Measurements from ENCODE around the gene KIF26A.
A peak's percentile ranks its signal among the peaks of the same experiment; 100 is the strongest.

The KIF26A gene

GRCh38 chr14:104138098-104138717 lies at the start of gene KIF26A:
Gene KIF26A (plus strand): TSS chr14:104138587. CDS start chr14:104138723, 136 bp downstream.
- DNase-seq, result no peak

GRCh38 chr14:104090071-104090748 lies 48.2 kb upstream of the KIF26A start:
- no peak for DNase-seq

DNA sequence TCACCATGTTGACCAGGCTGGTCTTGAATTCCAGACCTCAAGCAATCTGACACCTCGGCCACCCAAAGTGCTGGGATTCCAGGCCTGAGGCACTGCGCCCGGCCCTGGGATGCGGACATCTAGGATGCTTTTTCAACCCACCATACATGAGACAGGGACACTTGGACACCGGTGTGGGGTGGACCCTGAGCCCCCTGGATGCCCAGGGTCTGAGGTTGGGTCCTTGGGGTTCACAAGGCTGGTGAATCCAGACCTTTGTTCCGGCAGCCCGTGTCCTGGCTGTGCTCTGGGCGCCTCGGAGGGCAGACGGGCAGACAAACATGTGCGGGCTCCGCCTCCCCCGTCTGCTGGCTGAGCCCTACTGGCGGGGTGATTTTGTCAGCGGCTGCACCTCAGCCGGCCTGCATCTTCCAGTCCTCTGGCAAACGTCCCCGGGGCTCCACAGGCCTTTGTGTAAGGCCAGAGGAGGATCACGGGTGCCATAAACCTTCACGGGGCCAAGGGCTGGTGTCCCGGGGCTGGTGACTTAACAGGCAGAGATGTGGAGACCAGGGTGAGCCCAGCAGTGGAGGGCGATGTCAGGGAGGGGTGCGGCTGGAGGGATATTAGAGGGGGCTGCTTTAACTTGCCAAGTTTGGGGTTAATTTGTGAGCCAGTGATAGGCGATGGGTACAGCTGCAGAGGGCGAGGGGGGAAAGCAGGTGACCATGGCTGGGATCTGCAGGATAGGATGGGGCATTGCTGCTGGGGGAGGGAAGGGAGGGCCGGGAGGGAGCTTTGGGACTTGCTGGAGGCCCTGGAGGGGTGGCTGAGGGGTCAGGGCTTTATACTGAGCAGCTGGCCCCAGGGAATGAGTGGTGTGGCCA lies 47.1 kb upstream of the KIF26A start:
- DNase-seq, result no peak

DNA sequence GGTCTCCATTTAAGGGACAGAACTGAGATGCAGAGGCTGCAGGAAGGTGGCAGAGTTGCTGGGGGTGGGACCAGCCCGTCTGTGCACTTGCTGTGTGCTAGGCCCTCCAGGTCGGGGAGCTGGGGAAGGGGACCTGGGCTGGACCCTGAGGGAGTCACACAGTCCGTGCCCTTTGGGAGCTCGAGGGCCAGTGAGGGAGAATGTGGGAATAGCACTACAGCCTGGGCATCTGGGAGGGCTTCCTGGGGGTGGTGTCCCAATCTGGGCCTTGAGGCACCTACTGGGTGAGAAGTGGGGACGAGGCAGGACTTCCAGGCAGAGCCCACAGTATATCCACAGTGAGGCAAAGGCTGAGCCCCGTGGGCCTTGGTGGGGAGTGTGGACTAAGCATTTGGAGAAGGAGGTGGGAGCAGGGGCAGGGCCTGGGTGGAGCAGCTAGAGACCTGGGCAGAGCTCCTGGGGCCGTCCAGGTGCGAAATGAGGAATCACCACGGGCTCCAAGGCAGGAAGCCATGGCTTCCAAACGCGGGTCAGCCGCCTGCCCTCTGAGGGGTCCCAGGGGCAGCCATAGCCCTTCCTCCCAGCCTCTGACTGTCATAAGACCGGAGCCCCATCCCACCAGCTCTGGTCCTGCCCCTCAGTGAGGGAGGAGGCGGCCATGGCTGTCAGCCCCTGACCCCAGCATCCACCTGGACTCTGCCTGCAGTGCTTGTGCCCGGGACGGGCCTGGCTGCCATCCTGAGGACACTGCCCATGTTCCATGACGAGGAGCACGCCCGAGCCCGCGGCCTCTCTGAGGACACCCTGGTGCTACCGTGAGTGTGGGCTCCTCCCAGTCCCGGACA lies 46.2 kb upstream of the KIF26A start:
- no peak for DNase-seq

GRCh38 chr14:104092931-104093365 lies 45.4 kb upstream of the KIF26A start:
- no peak for DNase-seq

DNA sequence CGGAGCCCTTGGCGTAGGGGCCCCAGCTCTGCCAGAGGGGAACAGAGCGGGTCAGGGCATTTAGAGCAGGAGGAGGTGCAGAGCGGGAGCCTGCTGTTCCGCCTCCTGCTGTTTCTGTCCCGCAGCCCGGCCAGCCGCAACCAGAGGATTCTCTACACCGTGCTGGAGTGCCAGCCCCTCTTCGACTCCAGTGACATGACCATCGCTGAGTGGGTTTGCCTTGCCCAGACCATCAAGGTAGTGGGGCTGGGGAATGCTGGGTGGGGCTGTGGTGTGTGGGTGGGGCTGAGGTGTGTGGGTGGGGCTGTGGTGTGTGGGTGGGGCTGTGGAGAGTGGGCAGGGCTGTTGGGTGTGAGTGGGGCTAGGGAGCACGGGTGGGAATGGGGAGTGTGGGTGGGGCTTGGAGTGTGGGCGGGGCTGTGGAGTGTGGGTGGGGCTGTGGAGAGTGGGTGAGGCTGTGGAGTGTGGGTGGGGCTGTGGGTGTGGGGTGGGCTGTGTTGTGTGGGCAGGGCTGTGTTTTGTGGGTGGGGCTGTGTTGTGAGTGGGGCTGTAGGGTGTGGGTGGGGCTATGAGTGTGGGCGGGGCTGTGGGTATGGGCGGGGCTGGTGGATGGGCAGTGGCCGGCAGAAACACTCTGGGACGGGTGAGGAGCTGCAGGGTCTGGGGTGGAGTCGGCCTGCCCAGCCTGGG lies 44.9 kb upstream of the KIF26A start:
- no peak for DNase-seq

DNA sequence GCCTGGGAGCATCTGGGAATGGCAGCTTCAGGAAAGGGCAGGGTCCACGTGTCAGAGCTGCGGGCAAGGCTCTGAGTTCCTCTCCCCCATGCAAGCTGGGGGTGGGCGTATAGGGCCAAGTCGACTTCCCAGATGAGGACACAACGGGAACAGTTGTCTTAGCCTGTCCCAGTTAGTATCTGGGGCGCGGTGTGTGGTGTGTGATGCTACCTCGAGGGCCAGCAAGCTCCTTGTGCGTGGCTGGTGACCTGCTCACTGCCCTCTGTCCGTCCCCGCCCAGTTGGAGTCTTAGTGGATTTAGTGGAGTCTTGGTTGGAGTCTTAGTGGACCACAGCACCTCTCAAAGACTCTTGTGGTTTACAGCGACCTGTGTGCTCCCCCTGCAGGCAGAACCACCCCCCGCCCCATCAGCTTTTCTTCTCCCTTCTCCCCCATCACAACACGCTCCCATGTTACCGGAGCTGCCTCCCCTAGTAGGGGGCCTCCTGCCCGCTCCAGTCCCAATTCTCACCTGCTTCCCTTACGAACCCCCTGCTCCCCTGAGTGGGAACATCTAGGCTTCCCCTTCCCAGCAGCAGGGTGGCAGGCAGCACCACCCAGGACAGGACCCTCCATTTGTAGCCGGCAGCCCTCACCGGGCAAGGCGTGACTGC lies 44.2 kb upstream of the KIF26A start:
- no peak for DNase-seq

GRCh38 chr14:104094709-104095425 lies 43.5 kb upstream of the KIF26A start:
- DNase-seq, result peak; percentile 36 to 79 (median 58)

- no peak for DNase-seq
Measured at GRCh38 chr14:104095426-104096310, 42.7 kb upstream of the KIF26A start.

GRCh38 chr14:104096318-104096717 lies 42.1 kb upstream of the KIF26A start:
- DNase-seq, result no peak

- DNase-seq, result no peak
Measured at GRCh38 chr14:104096751-104097700, 41.4 kb upstream of the KIF26A start.

- no peak for DNase-seq
Measured at GRCh38 chr14:104098272-104099095, 39.9 kb upstream of the KIF26A start.

- no peak for DNase-seq
Measured at GRCh38 chr14:104099096-104100041, 39.0 kb upstream of the KIF26A start.

DNA sequence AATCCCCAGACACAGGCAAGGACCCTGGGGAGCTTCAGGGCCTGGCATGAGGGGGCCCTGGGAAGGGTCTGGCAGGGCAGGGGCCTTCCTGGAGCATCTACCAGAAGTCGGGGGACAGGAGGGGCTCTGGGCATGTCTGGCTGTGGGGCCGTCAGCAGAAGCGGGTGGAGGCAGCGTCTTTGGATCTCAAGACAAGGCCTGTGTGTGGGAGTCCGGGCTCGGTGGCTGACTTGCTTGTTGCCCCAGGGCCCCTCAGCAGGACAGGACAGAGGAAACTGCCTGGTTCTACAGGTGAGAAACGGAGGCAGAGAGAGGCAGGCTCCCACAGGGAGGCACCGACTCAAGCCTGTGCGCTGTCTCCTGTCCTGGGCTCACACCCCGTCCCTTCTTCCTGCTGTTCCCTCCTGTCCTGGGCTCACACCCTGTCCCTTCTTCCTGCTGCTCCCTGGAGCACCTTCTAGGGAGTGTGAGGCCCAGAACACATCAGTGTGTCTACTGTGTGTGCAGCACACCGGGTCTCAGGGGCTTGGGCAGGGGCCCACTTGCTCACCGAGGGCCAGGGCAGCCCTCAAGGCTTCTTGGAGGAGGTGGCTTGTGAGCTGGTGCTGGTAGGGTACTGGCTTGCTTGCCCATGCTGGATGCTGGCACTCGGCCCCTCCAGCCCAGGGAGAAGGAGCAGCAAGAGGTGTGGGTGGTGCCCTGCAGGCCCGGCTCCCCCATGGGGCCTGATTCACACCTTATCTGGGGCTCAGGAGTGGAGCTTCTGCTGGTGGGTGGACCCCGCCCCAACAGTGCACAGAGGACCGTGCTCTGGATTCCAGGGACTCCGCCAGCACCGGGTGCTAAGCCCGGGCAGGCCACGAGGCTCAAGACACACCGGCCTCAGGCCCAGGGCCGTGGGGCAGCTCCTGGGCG lies 38.0 kb upstream of the KIF26A start:
- no peak for DNase-seq

DNA sequence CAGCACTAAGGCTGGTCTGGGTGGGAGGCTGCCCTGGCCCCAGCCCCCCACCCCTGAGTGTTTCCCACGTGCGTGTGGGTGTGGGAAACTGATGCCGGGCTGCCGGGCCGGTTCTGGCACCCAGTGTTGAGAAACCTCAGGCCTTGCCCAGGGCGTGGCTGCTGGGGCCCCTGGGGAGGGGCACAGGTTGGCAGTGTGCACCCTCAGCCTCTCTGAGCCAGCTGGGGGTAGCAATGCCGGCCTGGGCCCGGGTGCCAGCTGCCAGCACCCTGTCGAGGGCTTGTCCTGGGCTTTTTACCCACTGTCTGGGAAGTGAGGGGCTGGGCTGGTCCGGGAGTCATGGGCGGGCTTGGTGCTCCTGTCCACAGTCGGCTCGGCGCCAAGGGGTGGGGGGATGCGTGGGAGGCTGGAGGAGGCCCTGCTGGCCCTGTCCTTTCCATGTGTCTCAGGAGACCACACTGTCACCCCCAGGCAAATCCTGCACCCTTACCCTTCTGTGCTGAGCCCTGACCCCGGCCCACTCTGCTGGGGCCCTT lies 37.2 kb upstream of the KIF26A start:
- DNase-seq, result no peak

All from stimulated activated naive CD4-positive, alpha-beta T cell (primary cell).